ENCODE data around the gene NPSR1.
"Not testable (repeated sequence)": the region's sequence is repeated elsewhere in the genome, so short reads cannot be mapped to it uniquely, and the experiment has no call there.

The NPSR1 gene

GRCh38 chr7:34657632-34658268 lies at the start of gene NPSR1:
TSS of gene NPSR1 (plus strand) at chr7:34658218. CDS start at chr7:34658413, 195 bp downstream.
- peak; percentile 35 for ATAC-seq
- Mint-ChIP-seq H3K9me3 (peaks cover 3% of the 10 kb centered on the region), H3K4me1 (no peaks in the 10 kb centered on the region)

GRCh38 chr7:34612661-34613060 lies 45.4 kb upstream of the NPSR1 start:
- H3K9me3 Mint-ChIP-seq = peaks cover 2% of the 10 kb centered on the region
- H3K36me3 Mint-ChIP-seq = no peaks in the 10 kb centered on the region
- H3K4me1 Mint-ChIP-seq = no peaks in the 10 kb centered on the region
- no peak overlapping the region for H3K27ac Mint-ChIP-seq
- ATAC-seq = no peak
- no peaks in the 10 kb centered on the region for H3K27me3 Mint-ChIP-seq
- H3K4me3 Mint-ChIP-seq = no peak overlapping the region

More at GRCh38 chr7:34657632-34658268, at the start of gene NPSR1:
- H3K4me3 Mint-ChIP-seq = no peak within 1 kb of the TSS
- no peak within 1 kb of the TSS for H3K27ac Mint-ChIP-seq
- no peaks in the 10 kb centered on the region for H3K27me3 Mint-ChIP-seq
- no peaks in the 10 kb centered on the region for H3K36me3 Mint-ChIP-seq

GRCh38 chr7:34620425-34620824 lies 37.6 kb upstream of the NPSR1 start:
- H3K27me3 Mint-ChIP-seq = no peaks in the 10 kb centered on the region
- no peaks in the 10 kb centered on the region for H3K4me1 Mint-ChIP-seq
- H3K4me3 Mint-ChIP-seq = no peak overlapping the region
- peaks cover 2% of the 10 kb centered on the region for H3K9me3 Mint-ChIP-seq
- no peaks in the 10 kb centered on the region for H3K36me3 Mint-ChIP-seq
- no peak for ATAC-seq
- no peak overlapping the region for H3K27ac Mint-ChIP-seq

- H3K27me3 Mint-ChIP-seq = no peaks in the 10 kb centered on the region
- no peak overlapping the region for H3K27ac Mint-ChIP-seq
- no peaks in the 10 kb centered on the region for H3K4me1 Mint-ChIP-seq
- ATAC-seq = no peak
- H3K9me3 Mint-ChIP-seq = no peaks in the 10 kb centered on the region
- no peaks in the 10 kb centered on the region for H3K36me3 Mint-ChIP-seq
- no peak overlapping the region for H3K4me3 Mint-ChIP-seq
Observed at GRCh38 chr7:34622182-34622581, 35.8 kb upstream of the NPSR1 start.

- ATAC-seq = no peak
- no peaks in the 10 kb centered on the region for H3K36me3 Mint-ChIP-seq
- no peak overlapping the region for H3K4me3 Mint-ChIP-seq
- no peaks in the 10 kb centered on the region for H3K4me1 Mint-ChIP-seq
- no peaks in the 10 kb centered on the region for H3K27me3 Mint-ChIP-seq
- H3K9me3 Mint-ChIP-seq = no peaks in the 10 kb centered on the region
- no peak overlapping the region for H3K27ac Mint-ChIP-seq
Observed at GRCh38 chr7:34622771-34623250, 35.2 kb upstream of the NPSR1 start.

- H3K36me3 Mint-ChIP-seq, H3K9me3 Mint-ChIP-seq, H3K4me3 Mint-ChIP-seq, H3K27me3 Mint-ChIP-seq, H3K27ac Mint-ChIP-seq, H3K4me1 Mint-ChIP-seq, ATAC-seq: not testable (repeated sequence)
Observed at GRCh38 chr7:34628618-34629017, 29.4 kb upstream of the NPSR1 start.

GRCh38 chr7:34652809-34653208 lies 5.2 kb upstream of the NPSR1 start:
- H3K27me3 Mint-ChIP-seq = no peaks in the 10 kb centered on the region
- H3K9me3 Mint-ChIP-seq = peaks cover 7% of the 10 kb centered on the region
- no peak overlapping the region for H3K4me3 Mint-ChIP-seq
- no peaks in the 10 kb centered on the region for H3K4me1 Mint-ChIP-seq
- no peak overlapping the region for H3K27ac Mint-ChIP-seq
- H3K36me3 Mint-ChIP-seq = no peaks in the 10 kb centered on the region
- ATAC-seq = no peak

- H3K27me3 Mint-ChIP-seq = no peaks in the 10 kb centered on the region
Observed at GRCh38 chr7:34653787-34654186, 4.2 kb upstream of the NPSR1 start.

GRCh38 chr7:34655384-34655783 lies 2.6 kb upstream of the NPSR1 start:
- Mint-ChIP-seq H3K27ac (no peak overlapping the region), H3K27me3 (no peaks in the 10 kb centered on the region), H3K4me3 (no peak overlapping the region), H3K4me1 (no peaks in the 10 kb centered on the region), H3K36me3 (no peaks in the 10 kb centered on the region), H3K9me3 (peaks cover 7% of the 10 kb centered on the region)
- ATAC-seq = no peak

More at GRCh38 chr7:34653787-34654186, 4.2 kb upstream of the NPSR1 start:
- H3K9me3 Mint-ChIP-seq = peaks cover 7% of the 10 kb centered on the region
- no peaks in the 10 kb centered on the region for H3K4me1 Mint-ChIP-seq
- H3K27ac Mint-ChIP-seq = no peak overlapping the region
- no peaks in the 10 kb centered on the region for H3K36me3 Mint-ChIP-seq
- H3K4me3 Mint-ChIP-seq = no peak overlapping the region
- ATAC-seq = no peak

GRCh38 chr7:34656041-34656440 lies 2.0 kb upstream of the NPSR1 start:
- Mint-ChIP-seq H3K27me3 (no peaks in the 10 kb centered on the region), H3K27ac (no peak overlapping the region), H3K36me3 (no peaks in the 10 kb centered on the region), H3K4me3 (no peak overlapping the region), H3K9me3 (peaks cover 7% of the 10 kb centered on the region), H3K4me1 (no peaks in the 10 kb centered on the region)
- no peak for ATAC-seq

- no peak for ATAC-seq
- H3K27ac Mint-ChIP-seq = no peak overlapping the region
- H3K27me3 Mint-ChIP-seq = no peaks in the 10 kb centered on the region
- H3K9me3 Mint-ChIP-seq = peaks cover 3% of the 10 kb centered on the region
- no peaks in the 10 kb centered on the region for H3K4me1 Mint-ChIP-seq
- H3K36me3 Mint-ChIP-seq = no peaks in the 10 kb centered on the region
- H3K4me3 Mint-ChIP-seq = no peak overlapping the region
Observed at GRCh38 chr7:34659472-34660075, 1.6 kb downstream of the NPSR1 start.

GRCh38 chr7:34662058-34662708 lies 4.2 kb downstream of the NPSR1 start:
- H3K4me3 Mint-ChIP-seq = no peak overlapping the region
- no peak for ATAC-seq
- H3K27ac Mint-ChIP-seq = no peak overlapping the region
- H3K4me1 Mint-ChIP-seq = no peaks in the 10 kb centered on the region
- peaks cover 4% of the 10 kb centered on the region for H3K9me3 Mint-ChIP-seq
- no peaks in the 10 kb centered on the region for H3K27me3 Mint-ChIP-seq
- no peaks in the 10 kb centered on the region for H3K36me3 Mint-ChIP-seq

- no peaks in the 10 kb centered on the region for H3K36me3 Mint-ChIP-seq
- H3K4me1 Mint-ChIP-seq = no peaks in the 10 kb centered on the region
- no peaks in the 10 kb centered on the region for H3K27me3 Mint-ChIP-seq
- no peak for ATAC-seq
- H3K9me3 Mint-ChIP-seq = peaks cover 4% of the 10 kb centered on the region
- H3K4me3 Mint-ChIP-seq = no peak overlapping the region
- no peak overlapping the region for H3K27ac Mint-ChIP-seq
Observed at GRCh38 chr7:34664755-34665154, 6.7 kb downstream of the NPSR1 start.

- no peaks in the 10 kb centered on the region for H3K27me3 Mint-ChIP-seq
Observed at GRCh38 chr7:34672430-34672829, 14.4 kb downstream of the NPSR1 start.

GRCh38 chr7:34673066-34673465 lies 15.0 kb downstream of the NPSR1 start:
- Mint-ChIP-seq H3K4me1 (no peaks in the 10 kb centered on the region), H3K27me3 (no peaks in the 10 kb centered on the region), H3K9me3 (no peaks in the 10 kb centered on the region), H3K27ac (no peak overlapping the region), H3K36me3 (no peaks in the 10 kb centered on the region), H3K4me3 (no peak overlapping the region)
- ATAC-seq = no peak

More at GRCh38 chr7:34672430-34672829, 14.4 kb downstream of the NPSR1 start:
- H3K4me3 Mint-ChIP-seq = no peak overlapping the region
- H3K27ac Mint-ChIP-seq = no peak overlapping the region
- H3K36me3 Mint-ChIP-seq = no peaks in the 10 kb centered on the region
- no peak for ATAC-seq
- no peaks in the 10 kb centered on the region for H3K4me1 Mint-ChIP-seq
- no peaks in the 10 kb centered on the region for H3K9me3 Mint-ChIP-seq

Data from stimulated activated memory B cell treated with anti-CD40 and anti-IgM and Interleukin-4, amounts not matched to agents 10 μg/mL and 1 μg/mL and 100 μg/mL, for 72 hours (primary cell).